MV-4-11 (cell line): ENCODE results near the gene FGFRL1.
A peak's percentile ranks its signal among the peaks of the same experiment; 100 is the strongest.
"Not testable (repeated sequence)": the region's sequence is repeated elsewhere in the genome, so short reads cannot be mapped to it uniquely, and the experiment has no call there.

Source experiments
- DNase-seq: peaks from one replicate; lab custom pipeline; 2025; lab: John Stamatoyannopoulos, UW

Gene FGFRL1

DNA sequence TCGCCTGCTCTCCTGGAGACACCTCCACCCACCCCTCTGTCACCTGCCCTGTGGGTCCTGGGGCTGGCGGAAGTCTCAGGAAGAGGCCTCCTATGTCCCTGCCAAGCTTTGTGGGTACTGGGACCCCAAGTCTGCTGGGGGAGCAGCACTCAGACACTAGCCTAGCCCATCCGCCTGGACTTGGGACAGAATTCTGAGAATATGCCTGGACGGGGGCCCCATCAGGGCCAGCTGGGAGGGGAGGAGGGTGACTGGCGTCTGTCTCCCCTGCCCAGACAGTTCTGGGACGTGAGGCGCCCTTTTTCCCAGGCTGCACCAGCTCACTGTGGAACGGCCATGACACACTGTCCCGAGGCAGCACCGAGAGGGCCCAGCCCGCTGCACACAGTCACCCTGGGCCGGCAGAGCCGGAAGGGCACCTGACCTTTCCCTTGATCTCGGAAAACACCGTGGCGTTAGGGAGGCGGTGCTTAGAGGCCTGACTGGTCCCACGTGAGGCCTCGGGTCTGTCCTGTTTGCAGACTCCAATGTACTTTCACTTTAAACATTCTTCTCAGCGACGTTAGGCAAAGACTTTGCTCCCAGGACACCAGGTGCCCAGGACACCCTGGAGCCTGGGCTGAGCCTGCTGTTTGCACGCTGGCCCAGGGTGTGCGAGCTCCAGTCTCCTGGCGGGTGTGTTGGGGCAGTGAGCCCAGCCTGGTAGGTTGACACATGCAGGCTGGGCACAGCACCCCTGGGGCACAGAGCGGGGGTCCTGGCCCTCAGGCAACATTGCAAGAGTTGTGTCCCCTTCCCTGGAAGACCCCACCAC is 18.9 kb upstream of the FGFRL1 start:
- DNase-seq, result no peak

DNA sequence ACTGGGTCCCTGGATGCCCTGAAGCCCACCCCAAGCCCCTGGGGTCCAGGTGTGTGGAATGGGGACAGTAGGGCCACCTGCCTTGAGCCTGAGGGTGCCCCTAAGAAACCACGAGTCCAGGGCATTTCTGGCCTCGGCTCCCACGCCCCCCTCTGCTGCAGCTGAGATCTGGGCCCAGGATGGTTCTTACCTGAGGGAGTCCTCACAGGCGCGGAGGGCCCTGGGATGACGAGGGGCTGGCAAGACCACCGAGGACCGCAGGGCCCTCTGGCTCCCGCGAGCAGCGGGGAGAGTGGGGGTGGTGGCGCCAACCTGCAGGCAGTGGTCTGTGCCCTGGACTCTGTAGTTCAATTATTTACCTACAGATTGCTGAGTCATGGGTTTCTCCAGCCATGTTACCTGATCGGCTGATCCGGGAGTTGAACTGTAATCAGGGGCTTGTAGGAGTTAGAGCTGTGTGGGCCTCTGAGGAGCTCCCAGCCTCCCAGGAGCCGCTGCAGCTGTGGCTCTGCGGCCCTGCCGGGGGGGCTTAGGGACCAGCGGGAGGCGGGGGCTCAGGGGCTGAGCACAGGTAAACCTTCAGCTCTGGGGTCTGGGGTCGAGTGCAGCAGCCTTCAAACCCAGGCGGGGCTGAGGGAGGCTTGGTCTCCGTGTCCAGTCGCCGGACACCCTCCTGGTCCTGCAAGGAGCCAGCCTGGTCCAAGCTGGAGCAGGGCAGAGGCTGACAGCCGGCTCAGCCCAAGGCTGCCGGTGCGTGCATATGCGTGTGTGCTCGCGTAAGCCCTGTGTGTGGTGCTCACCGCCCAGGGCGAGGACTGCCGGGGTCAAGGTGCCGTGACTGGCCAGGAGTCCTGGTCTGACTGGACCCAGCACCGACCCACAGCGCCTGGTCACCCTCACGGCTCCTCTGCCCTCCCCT is 18.1 kb upstream of the FGFRL1 start, which contains the start of gene SLC26A1:
Gene SLC26A1, minus strand, starts transcription at position 294 of the 919 bp plus-strand sequence. CDS start 1,701 bp downstream, outside the sequence.
- DNase-seq, result no peak

DNA sequence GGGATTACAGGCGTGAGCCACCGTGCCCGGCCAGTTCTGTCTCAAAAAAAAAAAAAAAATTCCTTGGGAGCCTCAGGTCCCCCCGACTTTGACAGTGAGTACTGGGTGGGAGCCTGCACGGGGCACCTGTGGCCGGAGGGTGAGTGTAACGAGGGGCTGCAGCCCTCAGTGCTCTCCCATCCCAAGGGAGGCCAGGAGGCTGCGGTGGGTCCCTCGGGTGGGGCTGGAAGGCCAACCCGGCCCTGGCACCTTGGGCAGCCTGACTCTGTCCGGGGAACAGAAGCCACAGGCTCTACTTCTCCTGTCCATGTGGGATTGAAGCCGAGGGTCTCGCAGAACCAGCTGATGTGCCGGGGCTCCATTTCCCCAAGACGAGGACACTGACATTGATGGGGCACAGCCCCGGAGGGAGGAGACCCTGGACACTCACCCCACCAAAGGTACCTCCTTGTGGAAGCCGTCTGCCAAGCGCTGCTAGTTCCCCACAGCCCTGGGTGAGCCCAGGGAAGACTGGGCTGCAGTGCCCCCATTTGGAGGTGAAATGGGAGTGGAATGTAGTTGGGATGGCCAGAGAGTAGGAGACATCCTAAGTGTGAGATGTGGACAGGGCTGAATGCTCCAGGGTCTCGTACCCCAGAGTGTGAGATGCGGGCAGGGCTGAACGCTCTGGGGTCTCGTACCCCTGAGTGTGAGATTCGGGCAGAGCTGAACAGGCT is 16.0 kb upstream of the FGFRL1 start:
- no peak for DNase-seq

DNA sequence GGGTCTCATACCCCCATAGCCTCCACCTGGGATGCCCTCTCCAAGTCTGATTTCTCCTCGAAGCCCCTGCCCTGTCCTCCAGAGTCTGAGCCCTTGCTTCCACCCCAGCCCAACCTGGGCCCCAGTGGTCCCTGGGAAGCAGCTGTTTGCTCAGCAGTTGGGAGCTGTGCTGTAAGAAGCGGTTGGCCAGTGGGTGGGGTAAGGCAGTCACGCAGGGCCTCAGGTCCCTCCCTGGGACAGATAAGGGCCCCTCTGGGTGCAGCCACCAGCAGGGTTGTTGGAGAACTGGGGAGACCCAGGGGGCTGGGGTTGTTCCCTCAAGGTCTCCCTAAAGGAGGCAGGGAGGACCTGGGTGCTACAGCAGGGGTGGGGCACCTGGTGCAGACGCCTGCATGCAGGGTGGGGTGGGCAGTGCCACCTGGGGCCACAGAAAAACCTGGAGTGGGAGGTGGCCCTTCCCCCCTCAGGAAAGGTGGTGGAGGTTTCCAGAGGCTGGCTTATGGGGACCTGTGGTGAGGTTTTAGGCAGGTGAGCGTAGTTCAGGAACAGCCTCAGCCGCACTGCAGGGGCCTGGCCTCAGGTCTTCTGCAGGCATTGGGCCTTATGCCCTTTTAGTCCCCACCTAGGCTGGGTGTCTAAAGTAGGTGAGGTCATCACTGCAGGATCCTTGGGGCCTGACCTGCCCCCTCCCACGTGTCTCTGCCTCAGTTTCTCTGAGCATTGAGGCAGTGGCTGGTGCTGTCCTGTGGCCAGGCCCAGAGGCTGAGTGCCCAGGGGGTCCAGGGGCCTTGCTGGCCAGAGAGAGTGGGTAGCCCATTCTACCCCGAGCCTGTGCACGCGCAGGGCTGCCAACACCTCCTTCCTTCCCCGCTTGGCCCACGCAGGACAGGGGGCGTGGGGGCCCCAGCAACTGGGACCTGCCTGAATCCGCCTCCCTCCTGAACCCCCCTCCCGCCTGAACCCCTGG is 15.1 kb upstream of the FGFRL1 start:
- DNase-seq, result no peak

DNA sequence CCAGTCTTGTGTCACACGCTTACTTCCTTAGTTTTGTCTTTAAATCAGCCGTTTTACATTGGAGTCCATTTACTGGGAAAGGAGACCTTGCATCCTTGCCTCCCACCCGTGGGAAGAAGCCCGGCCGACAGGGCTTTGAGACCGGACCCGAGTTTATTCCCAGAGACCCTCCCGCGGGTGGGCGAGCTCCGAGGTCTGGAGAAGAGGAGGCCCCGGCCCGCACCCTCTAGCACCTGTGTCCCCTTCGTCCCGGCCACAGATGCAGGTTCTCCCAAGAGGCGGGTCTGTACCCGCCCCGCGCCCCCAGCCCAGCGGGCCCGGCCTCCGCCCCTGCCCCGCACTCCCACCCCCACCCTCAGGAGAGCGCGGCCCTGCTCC is 14.4 kb upstream of the FGFRL1 start:
- no peak for DNase-seq

DNA sequence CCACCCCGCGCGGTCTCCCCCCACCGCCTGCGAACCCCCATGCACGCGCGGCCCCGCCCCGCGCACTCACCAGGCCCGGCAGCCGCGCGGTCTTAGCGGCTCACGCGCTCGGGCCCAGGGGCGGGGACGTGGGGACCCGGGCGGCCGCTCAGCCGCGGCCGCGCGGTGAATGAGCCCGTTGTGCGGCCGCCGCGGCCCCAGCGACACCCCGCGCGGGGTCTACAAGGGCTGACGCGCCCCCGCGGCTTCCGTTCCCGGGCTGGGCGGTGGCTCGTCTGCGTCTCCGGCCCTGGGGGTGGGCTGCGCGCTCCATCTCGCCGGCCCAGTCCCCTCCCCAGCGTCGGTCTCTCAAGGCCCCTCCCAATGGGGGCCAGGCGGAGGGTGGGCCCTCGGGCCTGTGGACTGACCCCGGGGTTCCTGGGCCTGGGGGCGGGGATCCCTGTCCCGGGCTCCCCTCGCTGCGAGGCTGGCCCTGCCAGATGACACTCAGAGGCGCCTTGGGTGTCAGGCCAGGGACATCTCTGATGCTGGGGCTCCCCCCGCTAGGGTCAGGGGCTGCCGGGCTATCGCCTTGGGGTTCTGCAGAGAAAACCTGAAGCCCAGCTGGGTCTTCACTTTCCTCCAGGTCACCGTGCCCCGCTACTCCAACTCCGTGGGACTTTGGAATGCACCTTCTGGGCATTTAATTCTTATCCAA is 13.9 kb upstream of the FGFRL1 start:
- DNase-seq, result no peak

DNA sequence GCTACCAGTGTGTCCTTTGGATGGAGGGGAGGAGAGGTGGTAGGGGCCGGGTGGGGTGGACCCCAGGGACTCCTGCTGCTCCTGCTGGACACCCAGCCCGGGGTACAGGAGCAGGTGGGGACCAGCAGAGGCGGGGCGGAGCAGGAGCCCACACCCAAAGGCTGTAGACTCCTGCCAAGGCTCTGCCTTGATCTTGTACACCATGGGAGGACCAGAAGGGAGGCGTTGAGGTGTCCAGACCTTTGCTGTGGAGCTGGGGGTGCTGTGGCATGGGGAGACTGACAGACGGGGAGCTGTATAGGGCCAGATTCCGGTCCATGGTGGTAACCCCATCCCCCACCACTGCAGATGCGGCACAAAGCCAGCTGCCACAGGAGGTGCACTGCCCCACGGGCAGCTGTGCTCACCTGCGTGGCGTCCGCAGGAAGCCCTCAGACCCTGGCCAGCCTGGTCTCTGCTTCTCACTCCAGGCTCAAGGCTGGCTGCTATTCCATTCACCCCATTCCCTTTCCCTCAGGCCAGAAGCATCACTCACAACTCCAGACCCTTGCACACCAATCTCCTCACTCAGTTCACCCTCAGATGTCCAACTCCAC is 13.2 kb upstream of the FGFRL1 start:
- no peak for DNase-seq

DNA sequence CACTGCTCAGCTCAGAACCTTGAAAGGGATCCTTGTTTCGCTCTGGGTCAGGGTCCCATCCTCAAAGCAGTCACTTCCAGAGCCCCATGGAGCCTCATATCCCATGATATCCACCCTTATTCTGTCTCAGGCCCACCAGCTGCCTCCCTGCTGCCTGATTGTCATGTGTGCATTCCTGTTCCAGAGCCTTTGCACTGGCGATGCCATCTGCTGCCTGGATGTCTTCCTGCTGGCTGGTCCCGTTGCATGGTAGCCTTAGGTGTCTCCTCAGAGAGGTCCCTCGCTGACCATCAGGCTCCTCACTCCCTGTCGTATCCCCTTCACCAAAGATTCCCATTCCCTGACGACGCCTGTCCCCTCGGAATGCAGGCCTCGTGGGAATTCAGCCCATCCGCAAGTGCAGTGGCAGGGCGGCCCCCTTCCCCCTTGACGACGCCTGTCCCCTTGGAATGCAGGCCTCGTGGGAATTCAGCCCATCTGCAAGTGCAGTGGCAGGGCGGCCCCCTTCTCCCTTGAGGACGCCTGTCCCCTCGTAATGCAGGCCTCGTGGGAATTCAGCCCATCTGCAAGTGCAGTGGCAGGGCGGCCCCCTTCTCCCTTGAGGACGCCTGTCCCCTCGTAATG is 12.1 kb upstream of the FGFRL1 start:
- DNase-seq, result not testable (repeated sequence)

DNA sequence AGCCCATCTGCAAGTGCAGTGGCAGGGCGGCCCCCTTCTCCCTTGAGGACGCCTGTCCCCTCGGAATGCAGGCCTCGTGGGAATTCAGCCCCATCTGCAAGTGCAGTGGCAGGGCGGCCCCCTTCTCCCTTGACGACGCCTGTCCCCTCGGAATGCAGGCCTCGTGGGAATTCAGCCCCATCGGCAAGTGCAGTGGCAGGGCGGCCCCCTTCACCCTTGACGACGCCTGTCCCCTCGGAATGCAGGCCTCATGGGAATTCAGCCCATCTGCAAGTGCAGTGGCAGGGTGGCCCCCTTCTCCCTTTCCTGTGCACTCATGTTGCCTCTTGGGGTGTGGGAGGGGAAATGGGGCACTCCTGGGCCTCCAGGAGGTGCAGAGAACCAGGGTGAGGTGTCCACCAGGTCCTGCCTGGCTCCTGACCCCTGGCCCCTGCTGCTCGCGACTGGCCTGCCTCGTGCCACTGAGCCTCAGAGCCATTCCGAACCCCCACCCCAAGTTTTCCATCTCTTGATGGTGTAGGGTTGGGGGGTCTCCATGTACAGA is 11.5 kb upstream of the FGFRL1 start:
- no peak for DNase-seq

DNA sequence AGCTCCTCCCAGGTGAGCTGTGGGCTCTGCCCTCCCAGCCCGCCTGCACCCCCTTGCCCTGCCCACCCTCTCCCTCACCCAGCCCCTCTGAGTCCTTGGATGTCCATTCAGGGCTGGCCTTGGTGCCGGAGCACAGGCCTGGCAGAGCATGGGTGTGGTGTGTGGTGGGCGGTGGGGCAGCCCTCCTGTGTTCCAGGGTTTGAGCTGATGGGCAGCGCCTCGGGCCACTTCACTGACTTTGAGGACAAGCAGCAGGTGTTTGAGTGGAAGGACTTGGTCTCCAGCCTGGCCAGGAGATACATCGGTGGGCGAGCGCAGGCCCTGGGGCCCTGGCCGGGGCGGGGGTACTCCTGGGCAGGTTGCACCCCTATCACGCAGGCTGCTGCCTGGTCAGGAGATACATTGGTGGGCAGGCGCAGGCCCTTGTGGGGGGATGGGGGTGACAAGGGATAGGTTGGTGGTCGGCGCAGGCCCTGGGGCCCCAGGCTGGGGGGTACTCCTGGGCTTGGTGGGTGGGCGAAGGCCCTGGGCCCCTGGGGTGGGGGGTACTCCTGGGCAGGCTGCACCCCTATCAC is 10.7 kb upstream of the FGFRL1 start:
- DNase-seq, result no peak

DNA sequence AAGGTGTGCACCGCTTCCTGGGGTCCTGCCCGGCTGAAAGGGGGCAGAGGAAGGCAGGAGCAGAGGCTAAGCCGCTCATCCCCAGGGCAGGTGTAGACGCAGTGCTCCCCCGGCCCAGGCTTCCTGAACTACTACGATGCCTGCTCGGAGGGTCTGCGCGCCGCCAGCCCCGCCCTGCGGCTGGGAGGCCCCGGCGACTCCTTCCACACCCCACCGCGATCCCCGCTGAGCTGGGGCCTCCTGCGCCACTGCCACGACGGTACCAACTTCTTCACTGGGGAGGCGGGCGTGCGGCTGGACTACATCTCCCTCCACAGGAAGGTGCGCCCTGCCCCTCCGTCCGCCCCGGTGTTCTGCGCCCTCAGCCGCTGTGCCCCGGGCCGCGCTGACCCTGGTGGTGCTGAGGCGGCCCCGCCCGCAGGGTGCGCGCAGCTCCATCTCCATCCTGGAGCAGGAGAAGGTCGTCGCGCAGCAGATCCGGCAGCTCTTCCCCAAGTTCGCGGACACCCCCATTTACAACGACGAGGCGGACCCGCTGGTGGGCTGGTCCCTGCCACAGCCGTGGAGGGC is 9.8 kb upstream of the FGFRL1 start:
- no peak for DNase-seq

DNA sequence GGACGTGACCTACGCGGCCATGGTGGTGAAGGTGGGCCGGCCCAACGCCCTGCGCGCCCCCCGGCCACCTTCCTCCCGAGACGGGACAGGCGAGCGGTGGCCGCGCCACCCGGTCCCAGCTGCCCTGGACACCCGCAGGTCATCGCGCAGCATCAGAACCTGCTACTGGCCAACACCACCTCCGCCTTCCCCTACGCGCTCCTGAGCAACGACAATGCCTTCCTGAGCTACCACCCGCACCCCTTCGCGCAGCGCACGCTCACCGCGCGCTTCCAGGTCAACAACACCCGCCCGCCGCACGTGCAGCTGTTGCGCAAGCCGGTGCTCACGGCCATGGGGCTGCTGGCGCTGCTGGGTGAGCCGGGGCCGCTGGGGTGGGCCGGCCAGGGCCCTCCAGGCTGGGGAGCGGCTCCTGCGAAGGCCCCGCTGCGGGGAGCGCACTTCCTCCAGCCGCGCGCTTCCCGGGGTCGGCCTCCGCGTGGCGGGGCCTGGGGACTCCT is 9.2 kb upstream of the FGFRL1 start:
- peak; percentile 54 for DNase-seq

DNA sequence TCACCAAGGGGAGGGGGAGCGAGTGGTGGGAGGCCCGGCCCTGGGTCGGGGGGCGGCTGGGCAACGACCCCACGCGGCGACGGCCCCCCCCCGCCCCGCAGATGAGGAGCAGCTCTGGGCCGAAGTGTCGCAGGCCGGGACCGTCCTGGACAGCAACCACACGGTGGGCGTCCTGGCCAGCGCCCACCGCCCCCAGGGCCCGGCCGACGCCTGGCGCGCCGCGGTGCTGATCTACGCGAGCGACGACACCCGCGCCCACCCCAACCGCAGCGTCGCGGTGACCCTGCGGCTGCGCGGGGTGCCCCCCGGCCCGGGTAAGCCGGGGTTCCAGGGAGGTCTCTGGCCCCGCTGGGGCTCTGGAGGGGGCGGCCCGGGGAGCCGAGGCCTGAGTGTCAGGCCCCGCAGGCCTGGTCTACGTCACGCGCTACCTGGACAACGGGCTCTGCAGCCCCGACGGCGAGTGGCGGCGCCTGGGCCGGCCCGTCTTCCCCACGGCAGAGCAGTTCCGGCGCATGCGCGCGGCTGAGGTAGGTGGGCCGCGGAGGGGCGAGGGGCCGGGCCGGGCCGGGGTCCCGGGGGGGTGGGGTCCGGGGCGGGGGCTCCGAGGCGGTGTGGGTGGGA is 8.7 kb upstream of the FGFRL1 start:
- DNase-seq, result no peak

DNA sequence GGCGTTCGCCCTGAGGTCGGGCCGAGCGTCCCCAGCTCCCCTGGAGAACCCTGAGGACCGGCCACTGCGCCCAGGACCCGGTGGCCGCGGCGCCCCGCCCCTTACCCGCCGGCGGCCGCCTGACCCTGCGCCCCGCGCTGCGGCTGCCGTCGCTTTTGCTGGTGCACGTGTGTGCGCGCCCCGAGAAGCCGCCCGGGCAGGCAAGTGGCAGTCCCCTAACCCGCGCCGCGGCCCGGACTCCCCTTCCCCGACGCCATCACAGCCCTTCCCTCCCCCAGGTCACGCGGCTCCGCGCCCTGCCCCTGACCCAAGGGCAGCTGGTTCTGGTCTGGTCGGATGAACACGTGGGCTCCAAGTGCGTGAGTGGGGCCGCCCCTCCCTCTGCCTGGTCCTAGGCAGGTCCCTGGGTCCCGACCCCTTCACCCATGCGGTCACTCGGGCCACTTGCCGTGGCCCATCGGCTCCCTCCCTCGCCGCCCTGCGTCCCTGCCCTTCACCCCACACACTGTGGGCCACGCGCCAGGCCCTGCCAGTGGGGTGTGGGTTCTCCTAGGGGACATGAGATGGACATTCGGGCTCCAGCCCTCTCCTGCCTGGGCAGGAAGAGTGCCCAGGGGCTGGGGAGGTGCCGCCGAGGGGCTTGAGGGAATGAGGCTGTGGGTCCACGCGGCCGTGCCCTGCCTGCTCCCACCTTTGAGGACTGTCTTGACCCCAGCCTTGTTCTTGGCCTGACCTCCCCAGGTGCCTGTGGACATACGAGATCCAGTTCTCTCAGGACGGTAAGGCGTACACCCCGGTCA is 8.0 kb upstream of the FGFRL1 start:
- no peak for DNase-seq

DNA sequence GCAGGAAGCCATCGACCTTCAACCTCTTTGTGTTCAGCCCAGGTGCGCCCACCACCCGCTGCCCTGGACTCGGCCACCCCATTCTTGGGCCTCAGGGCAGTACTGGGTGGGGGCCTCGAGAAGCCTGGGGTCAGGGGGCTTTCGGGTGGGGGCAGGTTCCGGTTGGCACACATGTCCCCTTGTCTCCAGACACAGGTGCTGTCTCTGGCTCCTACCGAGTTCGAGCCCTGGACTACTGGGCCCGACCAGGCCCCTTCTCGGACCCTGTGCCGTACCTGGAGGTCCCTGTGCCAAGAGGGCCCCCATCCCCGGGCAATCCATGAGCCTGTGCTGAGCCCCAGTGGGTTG is 7.4 kb upstream of the FGFRL1 start:
- no peak for DNase-seq

DNA sequence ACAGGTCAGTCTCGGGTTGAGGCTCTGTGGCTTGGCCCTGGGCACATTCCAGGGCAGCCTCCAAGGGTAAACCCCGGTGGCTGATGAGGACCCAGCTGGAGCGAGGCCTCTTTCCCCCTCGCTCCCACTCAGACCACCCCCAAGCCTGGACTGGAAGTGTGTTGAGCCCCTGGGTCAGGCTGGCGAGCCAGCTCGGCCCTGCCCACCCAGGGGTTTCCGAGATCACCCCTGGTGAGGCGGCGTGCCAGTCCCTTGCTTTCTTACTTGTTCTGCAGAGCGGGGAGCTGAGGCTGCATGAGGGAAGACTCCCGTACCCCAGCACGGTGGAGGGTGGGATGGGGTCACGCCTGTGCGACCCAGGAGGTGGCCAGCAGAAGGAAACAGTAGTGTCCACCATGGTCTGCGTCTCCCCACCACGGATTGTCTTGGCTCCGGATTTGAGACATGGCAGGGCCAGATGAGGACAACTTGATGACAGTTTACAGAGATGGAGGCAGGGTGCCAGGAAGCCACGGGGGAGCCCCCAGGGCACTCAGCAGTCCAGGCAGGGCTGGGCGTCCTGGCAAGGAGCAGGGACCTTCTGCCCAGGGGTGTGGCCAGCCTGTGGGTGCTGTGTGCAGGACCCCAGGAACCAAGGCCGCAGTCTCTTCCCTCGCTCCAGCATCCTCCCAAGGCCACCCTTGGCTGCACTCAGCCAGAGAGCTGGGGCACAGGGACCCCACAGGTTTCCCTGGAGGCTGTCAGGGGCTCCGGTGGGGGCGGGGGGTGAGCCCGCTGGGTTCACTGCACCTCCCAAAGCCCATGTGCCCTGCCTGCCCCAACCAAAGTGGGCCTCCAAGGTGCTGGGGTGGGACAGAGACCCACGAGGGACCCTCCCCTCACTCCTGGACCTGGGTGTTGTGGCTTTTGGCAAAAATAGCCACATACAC is 6.6 kb upstream of the FGFRL1 start:
- no peak for DNase-seq
